GM20000 (cell line): Measurements from ENCODE around the gene HPSE.
"Not testable (repeated sequence)": the region's sequence is repeated elsewhere in the genome, so short reads cannot be mapped to it uniquely, and the experiment has no call there.

Experiments used
- DNase-seq: peaks from one replicate; pipeline ENCODE4 v3.0.0; 2012; ENCODE audit warnings: low spot score
- TF ChIP-seq, protein P1 (sequence below): IDR thresholded peaks from 2 replicates; pipeline ENCODE4 v1.5.1; 2012; ENCODE audit warnings: mild to moderate bottlenecking, control low read depth; ENCODE audit errors: extremely low read depth, missing control alignments

HPSE gene

GRCh38 chr4:83331956-83332355 is 2.7 kb downstream of the HPSE start:
- TF ChIP-seq, protein P1, sequence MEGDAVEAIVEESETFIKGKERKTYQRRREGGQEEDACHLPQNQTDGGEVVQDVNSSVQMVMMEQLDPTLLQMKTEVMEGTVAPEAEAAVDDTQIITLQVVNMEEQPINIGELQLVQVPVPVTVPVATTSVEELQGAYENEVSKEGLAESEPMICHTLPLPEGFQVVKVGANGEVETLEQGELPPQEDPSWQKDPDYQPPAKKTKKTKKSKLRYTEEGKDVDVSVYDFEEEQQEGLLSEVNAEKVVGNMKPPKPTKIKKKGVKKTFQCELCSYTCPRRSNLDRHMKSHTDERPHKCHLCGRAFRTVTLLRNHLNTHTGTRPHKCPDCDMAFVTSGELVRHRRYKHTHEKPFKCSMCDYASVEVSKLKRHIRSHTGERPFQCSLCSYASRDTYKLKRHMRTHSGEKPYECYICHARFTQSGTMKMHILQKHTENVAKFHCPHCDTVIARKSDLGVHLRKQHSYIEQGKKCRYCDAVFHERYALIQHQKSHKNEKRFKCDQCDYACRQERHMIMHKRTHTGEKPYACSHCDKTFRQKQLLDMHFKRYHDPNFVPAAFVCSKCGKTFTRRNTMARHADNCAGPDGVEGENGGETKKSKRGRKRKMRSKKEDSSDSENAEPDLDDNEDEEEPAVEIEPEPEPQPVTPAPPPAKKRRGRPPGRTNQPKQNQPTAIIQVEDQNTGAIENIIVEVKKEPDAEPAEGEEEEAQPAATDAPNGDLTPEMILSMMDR: no peak
- DNase-seq: no peak

- no peak for DNase-seq
- TF ChIP-seq, protein P1: no peak
Measured at GRCh38 chr4:83329521-83330110, 5.0 kb downstream of the HPSE start.

DNA sequence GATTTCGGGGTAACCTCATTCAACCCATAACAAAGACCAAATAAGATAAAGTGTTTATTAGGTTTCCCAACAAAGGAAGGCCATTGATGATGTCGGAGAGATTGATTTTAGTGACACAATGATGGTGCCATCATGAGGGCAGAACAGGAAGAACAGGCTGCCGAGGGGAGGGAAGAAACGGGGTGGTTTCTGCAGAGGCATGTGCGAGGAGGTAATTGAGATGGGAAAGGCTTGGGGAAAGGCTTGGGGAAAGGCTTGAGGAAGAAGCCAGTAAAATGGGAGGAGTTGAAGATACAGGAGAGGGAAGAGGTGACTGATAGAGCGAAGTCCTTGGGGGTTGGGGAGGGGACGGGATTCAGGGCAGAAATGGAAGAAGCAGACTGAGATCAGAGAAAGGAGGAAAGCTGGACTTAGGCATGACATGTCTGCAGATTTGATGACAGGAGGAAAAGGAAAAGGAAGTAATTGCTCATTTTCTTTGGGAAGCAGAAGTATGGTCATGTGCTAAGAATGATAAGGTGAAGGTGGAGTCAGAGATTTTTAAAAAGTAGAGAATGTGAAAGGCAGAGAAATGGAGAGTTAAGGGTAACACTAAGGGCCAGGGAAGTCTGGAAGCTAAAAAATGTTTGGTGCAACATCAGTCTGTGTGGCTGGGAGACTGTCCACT is 6.0 kb downstream of the HPSE start:
- TF ChIP-seq, protein P1: no peak
- DNase-seq: no peak

GRCh38 chr4:83326546-83326945 is 8.1 kb downstream of the HPSE start:
- no peak for DNase-seq
- TF ChIP-seq, protein P1: no peak

GRCh38 chr4:83325306-83325705 is 9.3 kb downstream of the HPSE start:
- DNase-seq: not testable (repeated sequence)

- DNase-seq: no peak
- TF ChIP-seq, protein P1: no peak
Measured at GRCh38 chr4:83323136-83323535, 11.5 kb downstream of the HPSE start.

DNA sequence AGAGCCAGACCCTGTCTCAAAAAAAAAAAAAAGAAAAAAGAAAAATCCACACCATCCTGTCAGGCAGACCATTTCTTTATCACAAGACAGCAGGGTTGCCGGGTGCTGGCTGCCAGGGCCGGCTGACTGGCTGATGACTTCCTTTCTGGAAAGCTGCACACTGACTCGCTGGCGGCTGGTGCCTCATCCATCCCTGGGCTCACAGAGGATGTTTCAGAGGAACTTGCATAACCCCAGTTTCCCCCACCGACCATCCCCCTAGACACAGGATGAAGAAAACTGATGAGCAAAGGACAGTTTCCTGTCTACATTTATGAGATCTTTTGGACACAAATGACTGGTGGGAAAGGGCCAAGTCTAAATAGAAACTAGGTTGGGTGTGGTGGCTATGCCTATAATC is 14.1 kb downstream of the HPSE start:
- TF ChIP-seq, protein P1: no peak
- no peak for DNase-seq

- TF ChIP-seq, protein P1: no peak
- DNase-seq: no peak
Measured at GRCh38 chr4:83318666-83319065, 16.0 kb downstream of the HPSE start.
